Activated naive CD4-positive, alpha-beta T cell (primary cell): ENCODE data around the gene EPHA2.

Experiments used
- DNase-seq, 4 experiments: peaks; one replicate each; lab custom pipeline; 2025; lab: John Stamatoyannopoulos, UW

The EPHA2 gene

GRCh38 chr1:16134906-16135305 is 21.0 kb downstream of the EPHA2 start:
- DNase-seq, result no peak

- DNase-seq, result no peak
These were observed 21.6 kb downstream of the EPHA2 start for GRCh38 chr1:16134066-16134801.

- no peak for DNase-seq
These were observed 22.6 kb downstream of the EPHA2 start for GRCh38 chr1:16133007-16133961.

- no peak for DNase-seq
These were observed 23.5 kb downstream of the EPHA2 start for GRCh38 chr1:16132325-16132785.

- DNase-seq, result no peak
These were observed 24.1 kb downstream of the EPHA2 start for GRCh38 chr1:16131636-16132324.

GRCh38 chr1:16130827-16131226 is 25.0 kb downstream of the EPHA2 start:
- DNase-seq, result no peak

GRCh38 chr1:16129921-16130543 is 25.8 kb downstream of the EPHA2 start:
- no peak for DNase-seq

GRCh38 chr1:16129316-16129715 is 26.6 kb downstream of the EPHA2 start:
- DNase-seq, result no peak

GRCh38 chr1:16128338-16128741 is 27.5 kb downstream of the EPHA2 start:
- DNase-seq, result no peak

- no peak for DNase-seq
These were observed 28.1 kb downstream of the EPHA2 start for GRCh38 chr1:16127676-16128337.

GRCh38 chr1:16126743-16127515 is 28.9 kb downstream of the EPHA2 start:
- DNase-seq, result no peak

GRCh38 chr1:16126160-16126559 is 29.7 kb downstream of the EPHA2 start:
- no peak for DNase-seq

- no peak for DNase-seq
These were observed 30.4 kb downstream of the EPHA2 start for GRCh38 chr1:16125483-16125882.

GRCh38 chr1:16125088-16125470 is 30.8 kb downstream of the EPHA2 start:
- DNase-seq, result no peak

GRCh38 chr1:16124377-16125087 is 31.3 kb downstream of the EPHA2 start:
- DNase-seq, result no peak

GRCh38 chr1:16122916-16123315 is 33.0 kb downstream of the EPHA2 start:
- peak in 1 of 4 experiments; percentile 3 for DNase-seq

- no peak for DNase-seq
These were observed 33.5 kb downstream of the EPHA2 start for GRCh38 chr1:16122350-16122881.

- no peak for DNase-seq
These were observed 34.9 kb downstream of the EPHA2 start for GRCh38 chr1:16120940-16121410.

- no peak for DNase-seq
These were observed 35.5 kb downstream of the EPHA2 start for GRCh38 chr1:16120407-16120806.
